Hindlimb muscle (tissue), 1 donor: ENCODE results near the gene GZMM. TPM values are rescaled to one million over a fixed set of nuclear protein-coding genes. Genes with fewer than 3 reads are reported as not detected.

Source experiments
- DNase-seq: peaks from one replicate; pipeline ENCODE4 v3.0.0-alpha.2; 2013
- polyA plus RNA-seq: library from polyadenylated mRNA; unstranded; fragments of 120-200 nt; gene quantifications from one replicate; pipeline ENCODE4 v1.2.1, GENCODE V29; 2013; ENCODE audit not compliant: insufficient read length

Gene GZMM
- polyA plus RNA-seq, 1 donor = 0.21 TPM

GRCh38 chr19:535017-535835 lies 8.6 kb upstream of the GZMM start:
- no peak for DNase-seq

GRCh38 chr19:536031-536880 lies 7.6 kb upstream of the GZMM start:
- DNase-seq = no peak

- DNase-seq = no peak
Measured at GRCh38 chr19:536881-537404, 6.9 kb upstream of the GZMM start.

GRCh38 chr19:538641-539428 lies 5.0 kb upstream of the GZMM start:
- no peak for DNase-seq

GRCh38 chr19:539429-540030 lies 4.3 kb upstream of the GZMM start:
- DNase-seq = no peak

- DNase-seq = no peak
Measured at GRCh38 chr19:540867-541637, 2.8 kb upstream of the GZMM start.

- no peak for DNase-seq
Measured at GRCh38 chr19:541699-542098, 2.2 kb upstream of the GZMM start.

GRCh38 chr19:542173-542866 lies 1.5 kb upstream of the GZMM start:
- DNase-seq = no peak

GRCh38 chr19:547117-547516 lies 3.3 kb downstream of the GZMM start:
- no peak for DNase-seq

- DNase-seq = no peak
Measured at GRCh38 chr19:547836-548720, 4.2 kb downstream of the GZMM start.

- DNase-seq = no peak
Measured at GRCh38 chr19:548886-549830, 5.3 kb downstream of the GZMM start.

GRCh38 chr19:554817-555216 lies 11.0 kb downstream of the GZMM start:
- DNase-seq = no peak

GRCh38 chr19:555474-555808 lies 11.6 kb downstream of the GZMM start:
- DNase-seq = no peak

GRCh38 chr19:556611-557382 lies 12.9 kb downstream of the GZMM start:
- DNase-seq = no peak

GRCh38 chr19:558770-559439 lies 15.1 kb downstream of the GZMM start:
- no peak for DNase-seq

- no peak for DNase-seq
Measured at GRCh38 chr19:560121-560520, 16.3 kb downstream of the GZMM start.

GRCh38 chr19:566403-566802 lies 22.6 kb downstream of the GZMM start:
- no peak for DNase-seq
